ENCODE data around the gene NEMP2. TPM values are rescaled to one million over a fixed set of nuclear protein-coding genes. Genes with fewer than 3 reads are reported as not detected.

NEMP2 gene
- 1.4 TPM for total RNA-seq

GRCh38 chr2:190534310-190535120 is at the start of gene NEMP2:
Gene NEMP2, minus strand, starts transcription at chr2:190534722. Its CDS starts 67 bp downstream, at chr2:190534655.
- DNase-seq (ENCODE audit: low spot score), result peak; percentile 91

GRCh38 chr2:190583507-190584337 is 49.2 kb upstream of the NEMP2 start:
- no peak for DNase-seq (ENCODE audit: low spot score)
- ATAC-seq, result no peak

More at GRCh38 chr2:190534310-190535120, at the start of gene NEMP2:
- ATAC-seq, result peak; percentile 90

- no peak for ATAC-seq
- no peak for DNase-seq (ENCODE audit: low spot score)
These were observed 48.4 kb upstream of the NEMP2 start for GRCh38 chr2:190582736-190583506.

GRCh38 chr2:190582019-190582418 is 47.5 kb upstream of the NEMP2 start:
- ATAC-seq (no peak), DNase-seq (ENCODE audit: low spot score) (no peak)

GRCh38 chr2:190579915-190580846 is 45.7 kb upstream of the NEMP2 start:
- ATAC-seq, result no peak
- no peak for DNase-seq (ENCODE audit: low spot score)

- ATAC-seq (no peak), DNase-seq (ENCODE audit: low spot score) (no peak)
These were observed 44.5 kb upstream of the NEMP2 start for GRCh38 chr2:190579058-190579410.

GRCh38 chr2:190578158-190579057 is 43.9 kb upstream of the NEMP2 start:
- DNase-seq (ENCODE audit: low spot score) (no peak), ATAC-seq (peak; percentile 48)

DNA sequence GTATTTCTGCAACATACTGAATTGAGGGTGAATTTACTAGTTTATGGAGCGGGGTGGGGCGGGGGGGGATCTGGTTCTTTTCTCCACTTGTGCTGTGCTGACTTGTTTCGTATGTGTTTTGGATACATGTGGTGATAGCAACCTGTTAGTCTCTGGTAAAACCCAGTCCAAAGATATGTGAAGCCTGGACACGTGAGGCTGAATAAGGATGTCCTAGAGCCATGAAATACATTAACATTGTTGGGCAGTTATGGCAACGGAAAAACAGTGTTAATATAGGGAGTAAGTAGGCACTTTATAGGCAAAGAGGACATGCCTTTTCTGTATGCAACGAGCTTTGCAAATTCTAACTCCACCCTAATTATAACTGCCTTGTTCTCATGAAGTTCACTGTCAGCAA is 42.1 kb upstream of the NEMP2 start:
- ATAC-seq, result no peak
- DNase-seq (ENCODE audit: low spot score), result no peak

DNA sequence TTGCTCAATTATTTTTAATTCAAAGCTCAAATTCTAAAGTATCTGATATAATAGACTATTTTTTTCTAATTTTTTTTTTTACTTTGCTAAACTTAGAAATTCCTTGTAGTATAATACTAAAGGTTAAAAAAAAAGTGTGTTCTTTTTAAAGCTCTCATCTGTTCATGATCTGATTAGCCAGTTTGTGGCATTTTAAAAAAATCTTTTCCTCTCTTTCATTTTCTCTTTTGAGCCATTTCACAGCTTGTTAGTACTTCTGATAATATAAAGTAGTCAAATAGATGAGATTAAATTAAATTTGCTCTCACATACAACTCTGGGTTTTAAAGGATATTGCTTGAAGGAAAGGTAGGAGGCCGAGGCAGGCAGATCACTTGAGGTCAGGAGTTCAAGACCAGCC is 40.7 kb upstream of the NEMP2 start:
- ATAC-seq (no peak), DNase-seq (ENCODE audit: low spot score) (no peak)

GRCh38 chr2:190574169-190574568 is 39.6 kb upstream of the NEMP2 start:
- ATAC-seq (no peak), DNase-seq (ENCODE audit: low spot score) (no peak)

DNA sequence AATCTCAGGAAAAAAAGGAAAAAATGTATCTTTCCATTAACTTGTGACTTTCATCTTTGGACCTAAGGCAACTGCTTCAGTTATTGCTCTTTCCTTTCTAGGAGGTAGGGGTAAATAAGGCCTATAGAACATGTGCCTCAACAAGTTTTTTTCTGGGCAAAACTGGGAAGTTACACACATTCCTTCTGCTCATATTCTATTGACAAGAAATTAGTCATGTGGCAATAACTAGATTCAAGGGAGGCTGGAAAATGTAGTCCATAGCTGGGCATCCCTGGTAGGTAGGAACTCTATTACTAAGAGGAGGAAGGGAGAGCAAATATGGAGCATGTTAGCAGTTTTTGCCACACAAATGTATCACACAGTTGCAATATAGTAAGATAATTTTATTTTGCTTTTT is 37.7 kb upstream of the NEMP2 start:
- DNase-seq (ENCODE audit: low spot score), result no peak
- no peak for ATAC-seq

GRCh38 chr2:190571686-190572085 is 37.2 kb upstream of the NEMP2 start:
- DNase-seq (ENCODE audit: low spot score) (no peak), ATAC-seq (no peak)

GRCh38 chr2:190570871-190571270 is 36.3 kb upstream of the NEMP2 start:
- no peak for DNase-seq (ENCODE audit: low spot score)
- no peak for ATAC-seq

GRCh38 chr2:190569994-190570755 is 35.7 kb upstream of the NEMP2 start:
- ATAC-seq, result no peak

DNA sequence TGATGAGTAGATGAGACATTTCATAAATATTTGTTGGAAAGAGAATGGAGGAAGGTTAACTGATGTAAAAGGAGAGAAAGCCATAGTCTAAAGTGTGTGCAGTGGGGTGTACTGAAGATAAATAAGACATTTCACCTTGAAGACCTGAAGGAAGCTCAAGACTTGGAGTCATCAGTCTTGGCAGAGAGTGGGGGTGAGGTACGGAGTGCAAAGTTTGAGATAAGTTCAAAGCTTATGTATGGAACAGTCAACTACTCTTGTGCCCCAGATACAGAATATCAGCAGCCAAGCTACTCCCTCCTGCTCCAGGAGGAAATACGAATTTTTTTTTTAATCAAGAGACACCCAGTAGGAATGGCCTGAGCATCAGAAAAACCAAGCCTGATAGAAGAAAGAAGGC is 30.3 kb upstream of the NEMP2 start:
- DNase-seq (ENCODE audit: low spot score) (no peak), ATAC-seq (no peak)

More at GRCh38 chr2:190569994-190570755, 35.7 kb upstream of the NEMP2 start:
- DNase-seq (ENCODE audit: low spot score), result no peak

DNA sequence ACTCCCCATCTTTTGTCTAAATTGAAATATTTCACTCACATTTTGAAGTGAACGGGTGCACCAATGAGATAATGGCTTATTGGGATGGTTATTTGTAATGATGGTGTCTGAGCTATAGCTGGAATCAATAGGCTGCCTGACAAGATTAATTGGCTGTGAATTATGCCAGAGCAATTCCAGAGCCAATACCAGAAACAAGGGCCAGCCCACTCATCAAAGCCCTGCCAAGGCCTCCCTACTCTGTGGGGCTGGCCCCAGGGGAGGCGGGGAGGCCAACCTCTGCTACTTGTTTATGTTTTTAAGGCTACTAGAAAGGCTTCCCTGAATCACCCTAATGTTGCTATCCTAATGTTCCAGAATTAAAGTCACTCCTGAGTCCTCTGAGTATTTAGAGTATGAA is 29.1 kb upstream of the NEMP2 start:
- ATAC-seq (no peak), DNase-seq (ENCODE audit: low spot score) (no peak)

- ATAC-seq (no peak), DNase-seq (ENCODE audit: low spot score) (no peak)
These were observed 28.6 kb upstream of the NEMP2 start for GRCh38 chr2:190563109-190563508.

DNA sequence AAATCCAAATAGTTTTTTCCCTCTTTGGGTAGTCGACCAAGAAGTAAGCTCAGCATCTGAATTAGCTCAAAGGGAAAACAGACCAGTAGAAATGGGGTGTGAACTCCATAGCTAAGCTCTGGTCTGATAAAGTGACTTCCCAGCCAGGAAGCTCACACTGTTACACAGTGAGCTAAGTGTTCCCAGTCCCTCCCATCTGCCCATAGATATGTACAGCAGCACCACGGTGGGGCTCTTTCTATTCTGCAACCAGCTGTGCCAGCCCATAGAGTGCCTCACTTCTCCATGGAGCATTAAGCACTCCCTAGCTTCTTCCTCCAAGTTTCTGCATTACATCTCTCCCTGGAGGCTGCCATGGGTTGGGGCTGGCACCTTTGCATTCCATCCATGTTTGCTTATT is 27.6 kb upstream of the NEMP2 start:
- ATAC-seq (no peak), DNase-seq (ENCODE audit: low spot score) (no peak)

Measured in left lobe of liver (tissue), 2 donors.